Motor neuron (in vitro differentiated cells): Measurements from ENCODE around the gene ABO. TPM values are rescaled to one million over a fixed set of nuclear protein-coding genes. Genes with fewer than 3 reads are reported as not detected.
A peak's percentile ranks its signal among the peaks of the same experiment; 100 is the strongest.
"Not testable (repeated sequence)": the region's sequence is repeated elsewhere in the genome, so short reads cannot be mapped to it uniquely, and the experiment has no call there.

Experiments
- ATAC-seq, 8 experiments: fragments of 200-7000 bp; cut with Tn5 transposase; replicated peaks in 6 of 8; 2 replicates each; pipeline ENCODE4 v1.8.0; 2021; ENCODE audit warnings: mild to moderate bottlenecking in 8 of 8, moderate library complexity in 8 of 8
- H3K27ac ChIP-seq, 2 donors: fragments of 250-450 bp; sonication (Bioruptor Pico); 2 replicates each; pipeline ENCODE4 v1.9.0; 2021; ENCODE audit warnings: antibody characterized with exemption in 2 of 2, mild to moderate bottlenecking in 2 of 2, moderate library complexity in 1 of 2
- H3K4me1 ChIP-seq, 2 donors: fragments of 250-450 bp; sonication (Bioruptor Pico); replicated peaks in 1 of 2; 2 replicates each; pipeline ENCODE4 v1.6.1; 2021; ENCODE audit warnings: antibody characterized with exemption in 2 of 2, mild to moderate bottlenecking in 2 of 2, moderate library complexity in 1 of 2
- H3K4me3 ChIP-seq, 5 donors: fragments of 250-450 bp; sonication (Bioruptor Pico); 2 replicates each; pipeline ENCODE4 v1.9.0; 2021; ENCODE audit warnings: antibody characterized with exemption in 5 of 5, mild to moderate bottlenecking in 5 of 5, moderate library complexity in 4 of 5
- WGBS, 10 experiments: fragments of 450-650 bp; shearing (Covaris generic); methylation state at CpG; one replicate each; pipeline ENCODE4 v1.0.0; 2022; 5-methylcytosine and 5-hydroxymethylcytosine counted together
- in situ Hi-C, 9 experiments: fragments of 400-800 bp; cut with MboI; loops; one replicate each; pipeline ENCODE4 v1.15.0; 2021; ENCODE audit warnings: low sequenced_read_pairs in 9 of 9, low pct_unique_long_range_greater_than_20kb in 2 of 9; ENCODE audit not compliant: unreplicated experiment in 9 of 9
- total RNA-seq, 8 experiments: library from RNA; unstranded; fragments of 300-600 nt; gene quantifications; 2 replicates each; pipeline versions ENCODE4 v1.2.3 to v1.2.4, GENCODE V29; 2022

Gene ABO
- total RNA-seq, 8 experiments from 2014 or later: under 0.01 to 0.38 (median 0.12) TPM; not detected in 2

- H3K4me3 ChIP-seq: no peak overlapping the region
- in situ Hi-C loops: no loop called here
Observed at GRCh38 chr9:133282464-133283238, 7.7 kb upstream of the ABO start.

GRCh38 chr9:133280392-133280791, 5.4 kb upstream of the ABO start:
- Histone ChIP-seq H3K27ac (no peak overlapping the region), H3K4me1 (no peaks in the 10 kb centered on the region), H3K4me3 (no peak overlapping the region)
- ATAC-seq: no peak
- 0 to 66% (median 48%) methylated on average over 1 to 5 of the region's 5 CpGs; no CpG with 5 or more reads in 1 of the 10 experiments for WGBS, 10 experiments
- in situ Hi-C loops: no loop called here

More at GRCh38 chr9:133282464-133283238, 7.7 kb upstream of the ABO start:
- WGBS, 10 experiments: 5 to 64% (median 42%) methylated on average over 2 to 7 of the region's 7 CpGs
- ATAC-seq: no peak
- Histone ChIP-seq H3K4me1 (no peaks in the 10 kb centered on the region), H3K27ac (no peak overlapping the region)

GRCh38 chr9:133278161-133279114, 3.4 kb upstream of the ABO start:
- in situ Hi-C loops: no loop called here
- no peaks in the 10 kb centered on the region for H3K4me1 ChIP-seq
- ATAC-seq: no peak
- no peak overlapping the region for H3K4me3 ChIP-seq
- H3K27ac ChIP-seq: no peak overlapping the region
- 40 to 100% (median 72%) methylated on average over 1 to 5 of the region's 12 CpGs; no CpG with 5 or more reads in 1 of the 10 experiments for WGBS, 10 experiments

GRCh38 chr9:133277467-133277866, 2.5 kb upstream of the ABO start:
- in situ Hi-C loops: no loop called here
- Histone ChIP-seq H3K4me3 (no peak overlapping the region), H3K27ac (no peak overlapping the region), H3K4me1 (no peaks in the 10 kb centered on the region)
- WGBS, 10 experiments: 65 to 67% methylated on average over 1 to 2 of the region's 4 CpGs; no CpG with 5 or more reads in 8 of the 10 experiments
- ATAC-seq: no peak

- Histone ChIP-seq H3K4me1 (no peaks in the 10 kb centered on the region), H3K4me3 (no peak overlapping the region), H3K27ac (no peak overlapping the region)
- in situ Hi-C loops: no loop called here
- 20 to 74% (median 64%) methylated on average over 1 to 7 of the region's 9 CpGs; no CpG with 5 or more reads in 4 of the 10 experiments for WGBS, 10 experiments
- ATAC-seq: no peak
Observed at GRCh38 chr9:133276923-133277322, 1.9 kb upstream of the ABO start.

- Histone ChIP-seq H3K27ac (no peak overlapping the region), H3K4me3 (peak overlapping the region in 1 of 5 donors; percentile 24), H3K4me1 (no peaks in the 10 kb centered on the region)
- WGBS, 10 experiments: 65 to 98% (median 88%) methylated on average over 4 to 13 of the region's 33 CpGs; no CpG with 5 or more reads in 3 of the 10 experiments
- in situ Hi-C loops: no loop called here
- ATAC-seq: no peak
Observed at GRCh38 chr9:133276001-133276884, 1.2 kb upstream of the ABO start.

- peak overlapping the region in 4 of 5 donors; percentile 12 to 24 (median 20) for H3K4me3 ChIP-seq
- WGBS, 10 experiments: 12 to 100% (median 65%) methylated on average over 1 to 12 of the region's 60 CpGs; no CpG with 5 or more reads in 5 of the 10 experiments
- ATAC-seq: no peak
- in situ Hi-C loops: no loop called here
- H3K4me1 ChIP-seq: no peaks in the 10 kb centered on the region
- no peak overlapping the region for H3K27ac ChIP-seq
Observed at GRCh38 chr9:133274236-133275104, 531 bp downstream of the ABO start.

GRCh38 chr9:133273819-133274218, 1.2 kb downstream of the ABO start:
- WGBS, 10 experiments: 57 to 100% (median 93%) methylated on average over 1 to 8 of the region's 11 CpGs; no CpG with 5 or more reads in 2 of the 10 experiments

GRCh38 chr9:133273098-133273497, 1.9 kb downstream of the ABO start:
- no peak for ATAC-seq
- WGBS, 10 experiments: 48 to 88% (median 72%) methylated on average over 1 to 6 of the region's 7 CpGs; no CpG with 5 or more reads in 4 of the 10 experiments
- Histone ChIP-seq H3K4me1 (no peaks in the 10 kb centered on the region), H3K4me3 (no peak overlapping the region), H3K27ac (no peak overlapping the region)
- in situ Hi-C loops: no loop called here

More at GRCh38 chr9:133273819-133274218, 1.2 kb downstream of the ABO start:
- no peak for ATAC-seq
- H3K4me3 ChIP-seq: no peak overlapping the region
- in situ Hi-C loops: no loop called here
- no peaks in the 10 kb centered on the region for H3K4me1 ChIP-seq
- H3K27ac ChIP-seq: no peak overlapping the region

GRCh38 chr9:133269537-133270362, 5.3 kb downstream of the ABO start:
- WGBS, 10 experiments: 30 to 91% (median 78%) methylated on average over 2 to 7 of the region's 9 CpGs
- no peak overlapping the region for H3K27ac ChIP-seq

GRCh38 chr9:133269136-133269535, 5.9 kb downstream of the ABO start:
- H3K27ac ChIP-seq, H3K4me1 ChIP-seq, in situ Hi-C loops, H3K4me3 ChIP-seq, ATAC-seq: not testable (repeated sequence)
- WGBS, 10 experiments: 25 to 80% (median 50%) methylated on average over 1 to 2 of the region's 2 CpGs; no CpG with 5 or more reads in 2 of the 10 experiments

More at GRCh38 chr9:133269537-133270362, 5.3 kb downstream of the ABO start:
- Histone ChIP-seq H3K4me1 (no peaks in the 10 kb centered on the region), H3K4me3 (no peak overlapping the region)
- in situ Hi-C loops: no loop called here
- ATAC-seq: peak in 1 of 8 experiments; percentile 39
